CD4-positive, alpha-beta T cell treated with Interleukin-6 for 4 hours (primary cell): Measurements from ENCODE around the gene COPZ2.
"Not testable (repeated sequence)": the region's sequence is repeated elsewhere in the genome, so short reads cannot be mapped to it uniquely, and the experiment has no call there.

Experiments used
- DNase-seq: peaks from one replicate; pipeline ENCODE4 v3.0.0-alpha.2; 2020; ENCODE audit warnings: mixed read lengths

COPZ2 gene

DNA sequence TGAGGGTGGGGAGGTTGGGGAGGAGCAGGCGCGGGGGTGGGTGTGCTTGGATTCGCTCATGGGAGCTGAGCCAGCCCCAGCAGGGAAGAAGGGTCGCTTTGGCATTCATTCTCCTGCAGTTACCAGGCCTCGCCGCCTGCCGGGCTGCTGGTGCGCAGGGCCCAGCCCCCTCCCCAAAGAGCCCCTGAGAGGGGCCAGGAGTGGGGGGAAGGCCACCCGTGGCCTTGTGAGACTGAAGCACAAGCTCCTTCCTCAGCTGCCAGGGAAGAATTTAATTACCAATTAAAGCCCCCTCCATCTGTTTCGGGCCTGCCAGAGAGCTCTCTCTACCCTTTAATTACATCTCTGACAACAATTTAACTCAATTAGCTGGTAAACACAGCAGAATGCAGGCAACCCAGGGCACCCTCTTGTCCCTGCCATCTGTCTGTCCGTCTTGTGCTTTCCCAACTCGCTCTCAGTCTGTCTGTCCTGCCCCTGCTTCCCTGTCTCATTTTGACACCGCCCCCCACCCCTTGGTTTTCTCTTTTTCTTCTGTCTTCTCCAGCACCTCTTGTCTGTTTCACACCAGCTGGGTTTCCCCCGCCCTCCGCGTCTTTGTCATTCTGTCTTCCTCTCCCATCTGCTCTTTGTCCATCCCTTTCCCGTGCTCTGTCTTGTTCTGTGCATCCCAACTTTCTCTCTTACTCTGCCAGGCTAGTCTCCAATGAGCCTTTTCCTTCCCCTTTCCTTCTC, 34.0 kb downstream of the COPZ2 start:
- no peak for DNase-seq

DNA sequence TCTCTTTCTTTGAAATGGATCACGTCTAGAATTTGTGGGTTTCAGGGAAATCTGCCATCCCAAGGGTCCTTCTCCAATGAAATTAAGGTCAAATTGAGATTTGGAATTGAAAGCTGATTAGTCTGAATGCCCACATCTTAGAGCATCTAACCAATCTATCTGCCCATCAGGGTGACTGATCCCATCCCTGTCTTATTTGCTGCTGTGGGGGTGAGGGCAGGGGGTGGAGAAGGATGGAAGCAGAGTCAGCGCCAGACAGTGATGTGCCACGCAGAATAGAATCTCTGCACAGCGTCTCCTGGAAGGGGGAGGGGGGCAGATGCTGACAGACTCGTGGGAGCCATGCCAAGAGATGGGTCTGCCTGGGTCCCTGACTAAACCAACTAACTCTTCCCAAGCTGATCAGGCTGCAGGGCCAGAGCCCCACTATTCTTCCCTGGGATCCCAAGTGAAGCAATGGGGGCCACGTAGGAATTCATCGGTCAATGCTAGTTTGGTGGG, 34.6 kb downstream of the COPZ2 start:
- DNase-seq, result no peak

- no peak for DNase-seq
Observed at GRCh38 chr17:48002266-48002915, 35.2 kb downstream of the COPZ2 start.

DNA sequence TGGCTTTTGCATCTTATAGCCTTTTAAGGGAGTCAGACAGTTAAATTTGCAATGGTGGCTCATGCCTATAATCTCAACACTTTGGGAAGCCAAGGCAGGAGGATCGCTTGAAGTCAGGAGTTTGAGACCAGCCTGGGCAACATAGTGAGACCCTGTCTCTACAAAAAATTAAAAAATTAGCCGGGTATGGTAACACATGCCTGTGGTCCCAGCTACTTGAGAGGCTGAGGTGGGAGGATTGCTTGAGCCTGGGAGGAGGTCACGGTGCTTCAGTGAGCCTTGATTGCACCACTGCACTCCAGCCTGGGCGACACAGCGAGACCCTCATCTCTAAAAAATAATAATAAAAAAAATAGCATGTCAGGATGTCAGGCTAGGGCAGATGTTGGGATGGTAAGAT, 35.9 kb downstream of the COPZ2 start:
- not testable (repeated sequence) for DNase-seq

DNA sequence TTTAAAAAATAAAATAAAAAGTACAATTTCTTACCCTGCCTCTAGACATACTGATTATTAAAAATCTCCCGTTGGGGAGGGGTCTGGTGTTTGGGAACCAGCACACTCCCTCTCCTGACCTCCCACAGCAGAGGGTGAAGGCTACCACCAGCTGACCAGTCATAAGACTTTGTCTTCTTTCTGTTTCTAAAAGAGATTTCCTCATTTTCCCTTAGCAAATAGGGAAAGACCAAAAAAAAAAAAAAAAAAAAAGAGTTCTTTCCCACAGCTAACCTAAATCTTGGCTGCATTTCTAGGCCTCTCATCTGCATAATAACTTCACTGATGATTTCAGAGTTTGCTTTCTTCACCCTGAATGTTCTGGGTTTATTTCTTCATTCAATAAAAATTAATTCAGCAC, 36.4 kb downstream of the COPZ2 start:
- no peak for DNase-seq

GRCh38 chr17:47999582-47999981, 38.0 kb downstream of the COPZ2 start:
- DNase-seq, result no peak

GRCh38 chr17:47998044-47998443, 39.6 kb downstream of the COPZ2 start:
- no peak for DNase-seq

DNA sequence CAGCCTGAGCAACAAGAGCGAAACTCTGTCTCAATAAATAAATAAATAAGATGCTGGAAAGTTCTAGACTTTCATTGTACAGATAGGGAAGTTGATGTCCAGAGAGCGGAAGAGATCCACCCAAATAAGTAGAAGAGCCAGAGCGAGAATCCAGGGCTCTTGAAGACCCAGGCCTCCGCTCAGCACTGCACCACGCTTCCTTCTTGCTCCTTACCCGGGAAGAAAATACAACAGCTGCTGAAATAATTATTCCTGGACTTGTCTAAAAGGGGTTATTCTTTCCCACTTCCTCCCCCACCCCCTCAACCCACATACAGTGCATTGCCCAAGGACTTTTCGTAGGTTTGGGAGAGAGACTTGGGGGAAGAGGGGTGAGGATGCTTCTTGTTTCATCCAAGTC, 40.0 kb downstream of the COPZ2 start:
- no peak for DNase-seq

GRCh38 chr17:47996201-47996600, 41.4 kb downstream of the COPZ2 start:
- no peak for DNase-seq

DNA sequence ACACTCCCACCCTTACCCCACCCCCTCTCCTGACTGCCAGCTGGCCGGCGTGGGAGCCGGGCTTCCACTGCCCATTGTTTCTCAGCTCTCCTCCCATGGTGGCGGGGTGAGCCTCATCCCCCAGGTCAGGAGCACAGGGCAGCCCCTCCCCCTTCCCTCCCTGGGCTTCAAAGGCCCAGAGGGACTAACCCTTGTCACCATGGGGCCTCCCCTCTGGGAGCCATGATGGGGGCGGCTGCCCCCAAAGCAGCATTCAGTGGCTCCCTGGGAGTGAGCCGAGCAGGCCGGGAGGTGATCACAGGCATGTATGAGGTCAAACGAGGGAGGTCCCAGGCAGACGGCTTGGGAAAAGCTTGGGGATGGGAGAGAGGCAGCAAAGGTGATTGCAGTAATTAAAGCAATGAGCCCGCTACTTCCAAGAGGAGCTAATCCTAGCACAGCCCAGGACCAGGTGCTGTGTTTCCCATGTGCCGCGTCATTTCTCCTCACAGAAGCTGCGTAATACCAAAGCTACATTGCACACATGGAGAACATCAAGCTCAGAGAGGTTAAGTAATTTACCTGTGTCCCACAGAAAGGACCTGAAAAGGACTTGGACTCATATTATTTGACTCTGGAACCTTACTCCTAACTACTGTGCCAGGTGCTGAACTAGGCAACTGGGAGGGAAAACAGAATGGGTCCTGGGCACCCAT, 42.2 kb downstream of the COPZ2 start:
- no peak for DNase-seq

GRCh38 chr17:47994724-47995123, 42.9 kb downstream of the COPZ2 start:
- no peak for DNase-seq

- DNase-seq, result no peak
Observed at GRCh38 chr17:47993964-47994363, 43.6 kb downstream of the COPZ2 start.

GRCh38 chr17:47993031-47993564, 44.5 kb downstream of the COPZ2 start:
- DNase-seq, result no peak

DNA sequence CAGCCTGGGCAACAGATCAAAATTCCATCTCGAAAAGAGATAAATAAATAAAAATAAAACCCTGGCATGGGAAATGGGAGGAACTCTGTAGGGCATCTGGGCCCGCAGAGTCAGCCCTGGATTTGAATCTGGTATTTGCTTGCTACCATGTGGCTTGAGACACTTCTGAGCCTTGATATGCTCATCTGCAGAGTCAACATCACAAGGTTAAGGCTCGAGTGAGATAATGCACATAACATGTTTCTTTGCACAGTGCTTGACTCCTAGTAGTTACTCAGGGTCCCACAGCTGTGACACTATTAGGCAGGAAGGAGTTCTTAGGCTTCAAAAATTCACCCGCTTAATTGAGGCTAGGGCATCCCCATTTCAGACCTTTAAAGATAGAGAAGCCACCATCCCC, 45.4 kb downstream of the COPZ2 start:
- DNase-seq, result no peak

DNA sequence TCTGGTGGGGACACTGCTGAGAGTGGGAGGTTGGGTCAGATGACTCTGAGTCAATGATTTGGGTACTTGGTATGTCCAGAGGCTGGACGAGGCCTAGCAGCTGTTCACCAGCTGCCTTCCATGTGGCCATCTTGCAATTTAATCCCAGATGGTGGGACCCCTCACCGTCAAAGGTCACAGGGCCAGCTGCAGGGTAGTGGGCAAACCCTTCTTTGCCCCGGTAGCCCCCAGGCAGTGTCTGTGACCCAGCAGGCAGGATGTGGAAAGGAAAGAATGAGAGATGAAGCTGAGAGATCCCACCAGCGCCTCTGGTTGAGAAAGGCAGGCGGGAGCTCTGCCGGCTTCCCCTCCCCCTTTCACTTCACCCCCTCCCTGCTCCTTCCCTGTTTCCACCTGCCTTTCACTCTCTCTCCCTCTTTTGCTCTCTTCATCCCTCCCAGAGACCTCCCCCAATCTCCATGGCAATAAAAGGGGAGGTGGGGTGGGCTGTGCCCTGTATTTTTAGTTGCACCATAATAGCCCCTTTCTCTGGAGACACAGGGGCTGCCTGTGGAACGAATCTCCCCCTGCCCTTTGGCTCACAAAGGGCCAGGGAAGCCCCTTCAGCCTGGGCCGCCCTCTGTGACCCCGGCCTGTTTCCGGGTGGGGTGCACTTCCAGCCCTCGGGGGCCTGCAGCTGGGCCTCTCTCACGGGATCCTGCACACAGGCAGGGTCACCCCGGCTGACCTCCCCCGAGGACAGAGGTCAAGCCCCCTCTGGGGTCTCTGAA, 46.5 kb downstream of the COPZ2 start:
- no peak for DNase-seq

GRCh38 chr17:47989700-47990099, 47.9 kb downstream of the COPZ2 start:
- DNase-seq, result no peak

- no peak for DNase-seq
Observed at GRCh38 chr17:47989159-47989558, 48.4 kb downstream of the COPZ2 start.

DNA sequence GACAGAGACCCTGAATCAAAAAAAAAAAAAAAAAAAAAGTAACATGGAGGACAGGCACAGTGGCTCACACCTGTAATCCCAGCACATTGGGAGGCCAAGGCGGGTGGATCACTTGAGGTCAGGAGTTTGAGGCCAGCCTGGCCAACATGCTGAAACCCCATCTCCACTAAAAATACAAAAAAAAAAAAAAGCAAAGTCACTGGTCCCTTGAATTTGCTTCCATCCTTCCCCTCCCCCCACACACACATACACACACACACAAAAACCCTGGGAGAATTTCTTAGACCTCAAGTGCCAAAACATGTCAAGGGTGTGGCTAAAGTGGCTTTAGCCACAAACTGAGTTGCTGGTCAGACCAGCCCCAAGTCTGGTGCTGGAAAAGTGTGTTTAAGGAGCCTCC, 49.2 kb downstream of the COPZ2 start:
- DNase-seq, result not testable (repeated sequence)

DNA sequence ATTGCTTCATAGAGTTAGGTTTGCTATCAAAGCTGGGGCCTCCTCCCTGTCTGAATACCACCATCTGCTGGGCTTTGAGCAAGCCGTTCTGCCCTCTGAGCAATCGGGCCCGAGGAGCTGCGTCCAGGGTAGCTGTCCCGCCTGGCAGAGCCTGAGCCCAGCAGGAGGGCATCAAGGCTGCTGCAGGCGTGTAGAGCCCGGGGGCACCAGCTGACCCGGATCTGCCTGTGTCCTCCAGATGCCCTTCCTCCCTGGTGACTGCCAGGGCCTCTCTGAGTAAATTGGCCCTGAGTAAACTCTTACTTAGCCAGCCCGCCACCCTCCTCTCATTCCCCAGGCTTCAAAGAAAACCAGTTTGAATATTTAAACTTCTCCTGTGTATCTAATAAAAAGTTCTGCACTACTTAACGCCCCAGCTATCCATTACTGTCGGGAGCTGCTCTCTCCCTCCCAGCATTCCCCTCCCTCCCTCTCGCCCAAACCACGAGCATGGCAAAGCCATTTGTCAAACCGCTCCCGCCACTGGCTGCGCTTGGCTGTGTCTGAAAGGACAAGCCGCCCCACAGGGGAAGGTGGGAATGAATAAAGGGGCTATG, 50.3 kb downstream of the COPZ2 start:
- DNase-seq, result no peak

- no peak for DNase-seq
Observed at GRCh38 chr17:47986520-47986919, 51.1 kb downstream of the COPZ2 start.

- DNase-seq, result no peak
Observed at GRCh38 chr17:47983492-47984223, 53.9 kb downstream of the COPZ2 start.
